Lower leg skin (tissue), 4 donors: Measurements from ENCODE around the gene ADGRG7. TPM values are rescaled to one million over a fixed set of nuclear protein-coding genes. Genes with fewer than 3 reads are reported as not detected.
A peak's percentile ranks its signal among the peaks of the same experiment; 100 is the strongest.

Experiments
- DNase-seq, 2 donors: peaks; one replicate each; pipeline ENCODE4 v3.0.0-alpha.2; 2019; ENCODE audit warnings: low spot score in 2 of 2
- H3K4me3 ChIP-seq: fragments of 200-600 bp; sonication (generic); 2 replicates; pipeline ENCODE4 v1.5.1; 2017; ENCODE audit warnings: mild to moderate bottlenecking, low read depth; ENCODE audit not compliant: poor library complexity, severe bottlenecking
- CTCF ChIP-seq, 3 donors: fragments of 450-650 bp; IDR thresholded peaks; one replicate each; pipeline ENCODE4 v1.5.1; 2016; ENCODE audit warnings: antibody characterized with exemption in 3 of 3, mild to moderate bottlenecking in 3 of 3, moderate library complexity in 2 of 3
- POLR2A ChIP-seq, 2 donors: fragments of 450-650 bp; IDR thresholded peaks; one replicate each; pipeline ENCODE4 v1.6.1; 2016 to 2017; ENCODE audit warnings: antibody characterized with exemption in 2 of 2, mild to moderate bottlenecking in 1 of 2, moderate library complexity in 1 of 2
- WGBS, 2 donors: methylation state at CpG; one replicate each; pipeline ENCODE4 v1.1.5; 2018; 5-methylcytosine and 5-hydroxymethylcytosine counted together
- intact Hi-C: fragments of 100-400 bp; cut with DNase I; formaldehyde crosslinking; loops from one replicate; pipeline ENCODE4 v1.15.0; 2023; ENCODE audit warnings: low total_unique reads
- total RNA-seq, 4 donors: library from RNA; depleted of rRNA; stranded (reverse); fragments of >200 nt; gene quantifications; one replicate each; pipeline ENCODE4 v1.1.0, GENCODE V29; 2016

The ADGRG7 gene
- total RNA-seq, 4 donors from 2014 or later, result not detected

DNA sequence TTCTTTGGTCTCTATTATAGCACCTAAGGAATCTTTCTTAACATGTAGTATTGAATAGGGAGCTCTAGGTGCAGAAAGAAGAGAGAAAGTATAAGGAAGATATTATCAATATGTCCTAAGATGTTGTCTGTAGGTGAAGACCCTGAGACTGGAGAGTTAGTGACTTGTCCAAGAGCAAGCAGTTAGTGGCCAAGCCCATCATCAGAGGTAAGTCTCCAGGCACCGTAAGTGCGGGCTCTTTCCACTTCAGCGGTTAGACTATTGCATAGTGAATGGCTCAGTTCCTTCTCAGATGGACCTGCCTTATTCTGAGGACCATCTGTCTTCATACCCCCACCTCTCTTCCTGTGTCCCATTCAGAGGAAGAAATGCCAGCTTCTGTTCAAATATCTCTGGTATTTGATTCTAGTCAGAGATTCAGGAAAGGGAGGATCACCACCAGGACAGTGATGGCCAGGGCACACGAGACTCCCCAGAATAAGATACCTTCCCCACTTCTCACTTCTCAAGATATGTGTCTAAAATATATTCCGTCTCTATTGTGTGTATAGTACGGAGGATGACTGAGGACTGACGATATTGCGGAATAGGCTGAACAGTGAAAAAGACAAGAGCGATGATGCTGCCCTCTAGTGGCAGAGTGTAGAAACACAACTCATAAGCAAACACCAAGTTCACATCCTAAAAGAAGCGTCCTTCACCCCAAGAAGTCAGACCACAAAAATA is 19.1 kb upstream of the ADGRG7 start:
- 27 to 30% methylated on average over 10 of the region's 10 CpGs for WGBS, 2 donors
- intact Hi-C loops, result no loop called here
- H3K4me3 ChIP-seq, result no peak overlapping the region
- TF ChIP-seq POLR2A (IDR thresholded peaks at IDR 0.05) (no peak), CTCF (IDR thresholded peaks at IDR 0.05) (peak in 2 of 3 donors; percentile 10 to 75)
- DNase-seq, result peak in 1 of 2 donors; percentile 71

- H3K4me3 ChIP-seq, result no peak overlapping the region
- no peak for DNase-seq
- 28 to 30% methylated on average over 1 of the region's 1 CpG for WGBS, 2 donors
- no peak for TF ChIP-seq CTCF (IDR thresholded peaks at IDR 0.05)
- TF ChIP-seq POLR2A (IDR thresholded peaks at IDR 0.05), result no peak
- intact Hi-C loops, result no loop called here
These were observed 18.6 kb upstream of the ADGRG7 start for GRCh38 chr3:100590840-100591147.

DNA sequence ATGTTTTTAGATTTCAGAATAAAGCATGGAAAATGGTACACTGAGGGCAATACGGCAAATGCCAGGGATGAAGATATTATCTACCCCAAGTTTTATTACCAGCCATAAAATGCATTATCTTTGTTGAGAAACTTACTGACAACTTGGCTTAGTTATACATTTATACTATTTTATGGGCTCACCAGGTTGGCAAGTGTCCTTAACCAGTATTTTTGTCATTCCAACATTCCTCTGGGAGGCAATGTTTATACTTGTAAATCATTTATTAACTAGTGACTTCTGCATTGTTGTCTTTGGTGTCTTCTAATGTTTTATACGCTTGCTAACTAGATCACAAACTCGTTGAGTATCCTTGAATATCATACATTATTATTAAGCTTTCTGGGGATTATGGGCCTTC is 18.0 kb upstream of the ADGRG7 start:
- DNase-seq, result no peak
- WGBS, 2 donors, result 49 to 51% methylated on average over 3 of the region's 3 CpGs
- H3K4me3 ChIP-seq, result no peak overlapping the region
- TF ChIP-seq CTCF (IDR thresholded peaks at IDR 0.05), result no peak
- no peak for TF ChIP-seq POLR2A (IDR thresholded peaks at IDR 0.05)
- intact Hi-C loops, result no loop called here

DNA sequence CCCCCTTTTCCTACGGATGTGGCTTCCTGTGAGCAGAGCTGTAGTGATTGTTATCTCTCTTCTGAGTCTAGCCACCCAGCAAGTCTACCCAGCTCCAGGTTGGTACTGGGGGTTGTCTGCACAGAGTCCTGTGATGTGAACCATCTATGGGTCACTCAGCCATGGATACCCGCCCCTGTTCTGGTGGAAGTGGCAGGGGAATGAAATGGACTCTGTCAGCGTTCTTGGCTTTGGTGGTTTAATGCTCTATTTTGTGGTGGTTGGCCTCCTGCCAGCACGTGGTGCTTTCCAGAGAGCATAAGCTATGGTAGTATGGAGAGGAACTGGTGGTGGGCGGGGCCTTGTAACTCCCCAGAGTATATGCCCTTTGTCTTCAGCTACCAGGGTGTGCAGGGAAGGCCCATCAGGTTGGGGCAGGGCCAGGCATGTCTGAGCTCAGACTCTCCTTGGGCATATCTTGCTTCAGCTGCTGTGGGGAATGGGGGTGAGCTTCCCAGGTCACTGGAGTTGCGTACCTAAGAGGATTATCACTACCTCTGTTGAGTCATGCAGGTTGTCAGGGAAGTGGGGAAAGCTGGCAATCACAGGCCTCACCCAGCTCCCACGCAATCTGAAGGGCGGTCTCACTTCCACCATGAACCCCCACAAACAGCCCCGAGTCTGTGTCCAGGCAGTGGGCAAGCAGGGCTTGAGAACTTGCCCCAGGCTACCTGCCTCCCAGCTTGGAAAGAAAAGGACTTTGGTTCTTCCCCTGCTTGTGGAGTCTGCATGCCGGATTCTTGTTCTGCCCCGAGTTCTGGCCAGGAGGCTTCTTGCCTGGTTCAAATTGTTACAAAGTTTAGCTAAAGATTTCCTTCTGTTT is 9.0 kb upstream of the ADGRG7 start:
- TF ChIP-seq CTCF (IDR thresholded peaks at IDR 0.05), result no peak
- no peak for TF ChIP-seq POLR2A (IDR thresholded peaks at IDR 0.05)
- H3K4me3 ChIP-seq, result no peak overlapping the region
- intact Hi-C loops, result no loop called here

DNA sequence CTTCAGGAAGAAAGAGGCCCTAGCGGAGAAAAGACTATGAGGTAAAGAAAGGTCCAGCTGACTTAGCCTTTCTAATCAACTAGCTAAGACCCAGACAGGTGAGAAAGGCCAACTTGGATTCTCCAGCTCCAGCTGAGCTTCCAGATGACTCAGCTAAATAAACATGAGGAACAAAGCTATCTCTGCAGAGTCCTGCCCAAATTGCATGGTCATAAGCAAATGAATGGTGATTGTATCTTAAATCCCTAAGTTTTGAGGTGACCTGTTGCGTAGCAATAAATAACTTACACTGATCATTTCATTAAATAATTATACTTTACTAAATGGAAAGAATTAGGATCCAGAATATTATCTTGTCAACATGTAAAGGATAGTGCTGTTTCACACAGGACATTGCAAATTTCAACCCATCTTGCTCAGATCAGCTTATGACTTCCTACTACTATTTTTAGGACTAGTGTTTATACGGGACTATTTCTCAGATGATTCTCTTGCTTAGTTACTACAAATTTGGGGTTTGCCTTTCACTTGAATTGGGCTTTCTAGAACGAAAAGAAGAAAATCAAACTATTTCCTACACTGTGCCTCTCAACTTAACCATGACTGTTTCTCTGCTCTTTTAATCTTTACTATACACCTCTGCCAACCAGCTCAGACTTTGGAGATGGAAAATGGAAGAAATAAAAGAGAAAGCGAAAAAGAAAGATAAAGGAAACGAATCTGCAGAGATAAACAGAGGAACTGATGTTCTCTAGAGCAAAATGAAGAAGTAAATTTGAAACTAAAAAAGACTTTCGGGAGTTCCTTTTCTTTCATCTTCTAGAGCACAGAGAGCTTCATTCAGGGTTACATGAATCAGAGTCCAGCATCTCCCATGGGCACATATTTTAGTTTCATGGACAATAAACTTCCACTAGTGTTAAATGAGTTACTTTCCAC is 6.6 kb upstream of the ADGRG7 start:
- intact Hi-C loops, result no loop called here
- DNase-seq, result no peak
- no peak overlapping the region for H3K4me3 ChIP-seq
- WGBS, 2 donors, result 50 to 57% methylated on average over 7 of the region's 7 CpGs
- no peak for TF ChIP-seq CTCF (IDR thresholded peaks at IDR 0.05)
- no peak for TF ChIP-seq POLR2A (IDR thresholded peaks at IDR 0.05)

More for the DNA sequence above, 9.0 kb upstream of the ADGRG7 start:
- WGBS, 2 donors, result 55 to 65% methylated on average over 11 of the region's 11 CpGs
- DNase-seq, result peak in 1 of 2 donors; percentile 28
